Stomach (tissue), 4 donors: ENCODE measurements around the gene DNAAF1.

Source experiments
- POLR2A ChIP-seq, 4 donors: fragments of 450-650 bp; IDR thresholded peaks; one replicate each; pipeline ENCODE4 v1.6.1; 2016; ENCODE audit warnings: antibody characterized with exemption in 4 of 4, control low read depth in 2 of 4, mild to moderate bottlenecking in 1 of 4, moderate library complexity in 1 of 4
- TF ChIP-seq, protein P1 (sequence below), 7 experiments: fragments of 450-650 bp in 4 of 7; fragments of 200-600 bp in 3 of 7; sonication (generic) in 3 of 7; IDR thresholded peaks; one replicate each; pipeline ENCODE4 v1.5.1; 2016 to 2019; ENCODE audit warnings: antibody characterized with exemption in 7 of 7, control low read depth in 2 of 7, mild to moderate bottlenecking in 1 of 7

DNA sequence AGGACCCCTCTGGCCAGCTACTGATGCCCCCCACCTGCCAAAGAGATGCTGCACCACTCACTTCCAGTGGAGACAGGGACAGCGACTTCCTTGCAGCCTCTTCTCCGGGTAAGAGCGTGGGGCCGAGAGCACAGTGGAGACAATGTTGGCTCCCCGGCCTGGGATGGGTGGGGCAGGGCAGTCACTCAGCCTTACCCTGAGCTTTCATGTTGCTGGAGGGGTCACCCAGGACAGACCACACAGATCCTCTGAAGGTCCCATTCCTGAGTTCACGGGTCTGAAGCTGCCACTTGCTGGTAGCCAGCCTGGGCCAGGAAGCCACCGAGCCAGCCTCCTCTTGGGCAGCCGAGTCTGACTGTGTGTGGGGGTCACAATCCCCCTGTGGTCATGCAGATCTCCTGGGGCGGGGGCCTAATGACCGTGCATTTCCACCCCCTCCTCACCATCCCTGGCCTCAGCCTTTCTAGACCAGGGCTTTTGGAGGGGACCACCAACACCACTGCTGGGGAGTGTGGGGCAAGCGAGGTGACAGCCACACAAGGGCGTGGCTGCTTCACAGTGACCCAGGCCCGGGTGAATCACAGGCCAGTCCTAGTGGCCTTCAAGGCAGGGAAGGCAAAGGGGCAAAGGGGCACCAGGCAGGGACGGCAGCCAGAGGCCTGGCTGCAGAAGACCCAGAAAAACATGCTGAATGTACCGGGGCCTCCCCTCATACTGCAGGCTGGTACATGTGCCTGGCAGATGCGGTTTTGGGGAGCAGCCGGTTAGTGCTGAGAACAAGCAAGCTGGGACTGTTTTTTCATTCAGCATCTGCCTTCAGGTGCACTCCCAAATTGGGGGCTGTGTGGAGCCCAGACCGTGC, 31.3 kb downstream of the DNAAF1 start:
- TF ChIP-seq, protein P1, sequence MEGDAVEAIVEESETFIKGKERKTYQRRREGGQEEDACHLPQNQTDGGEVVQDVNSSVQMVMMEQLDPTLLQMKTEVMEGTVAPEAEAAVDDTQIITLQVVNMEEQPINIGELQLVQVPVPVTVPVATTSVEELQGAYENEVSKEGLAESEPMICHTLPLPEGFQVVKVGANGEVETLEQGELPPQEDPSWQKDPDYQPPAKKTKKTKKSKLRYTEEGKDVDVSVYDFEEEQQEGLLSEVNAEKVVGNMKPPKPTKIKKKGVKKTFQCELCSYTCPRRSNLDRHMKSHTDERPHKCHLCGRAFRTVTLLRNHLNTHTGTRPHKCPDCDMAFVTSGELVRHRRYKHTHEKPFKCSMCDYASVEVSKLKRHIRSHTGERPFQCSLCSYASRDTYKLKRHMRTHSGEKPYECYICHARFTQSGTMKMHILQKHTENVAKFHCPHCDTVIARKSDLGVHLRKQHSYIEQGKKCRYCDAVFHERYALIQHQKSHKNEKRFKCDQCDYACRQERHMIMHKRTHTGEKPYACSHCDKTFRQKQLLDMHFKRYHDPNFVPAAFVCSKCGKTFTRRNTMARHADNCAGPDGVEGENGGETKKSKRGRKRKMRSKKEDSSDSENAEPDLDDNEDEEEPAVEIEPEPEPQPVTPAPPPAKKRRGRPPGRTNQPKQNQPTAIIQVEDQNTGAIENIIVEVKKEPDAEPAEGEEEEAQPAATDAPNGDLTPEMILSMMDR (IDR thresholded peaks at IDR 0.05), result no peak
- TF ChIP-seq POLR2A (IDR thresholded peaks at IDR 0.05), result no peak
